HCT116 (cell line): ENCODE data around the gene TNS3.

Source experiments
- CTCF ChIP-seq, 3 experiments: fragments of 200-600 bp in 1 of 3; sonication (generic) in 1 of 3; IDR thresholded peaks in 2 of 3; conservative IDR thresholded peaks in 1 of 3; 2 replicates each; pipeline ENCODE4 v1.5.1; 2012 to 2017; ENCODE audit warnings: low read depth in 2 of 3, low read length in 2 of 3, antibody characterized with exemption in 1 of 3, borderline replicate concordance in 1 of 3, control low read depth in 1 of 3, mild to moderate bottlenecking in 1 of 3, mixed read lengths in 1 of 3, mixed run types in 1 of 3, moderate library complexity in 1 of 3; ENCODE audit not compliant: insufficient read depth in 1 of 3
- REST ChIP-seq: IDR thresholded peaks from 2 replicates; pipeline ENCODE4 v1.6.1; 2012; ENCODE audit warnings: low read depth
- ZFX ChIP-seq: fragments of 450-650 bp; IDR thresholded peaks from 2 replicates; pipeline ENCODE4 v1.6.1; 2017
- ZNF274 ChIP-seq: fragments of 200-500 bp; sonication (Bioruptor generic); IDR thresholded peaks from 2 replicates; pipeline ENCODE4 v1.6.1; 2014; ENCODE audit warnings: mild to moderate bottlenecking, low read depth, low read length, inconsistent platforms

- no peak for TF ChIP-seq ZNF274
- TF ChIP-seq REST: no peak
- no peak for TF ChIP-seq CTCF (IDR thresholded peaks at IDR 0.05 in 2 of 3, conservative IDR thresholded peaks at IDR 0.05 in 1 of 3; ENCODE audit: borderline replicate concordance in 1 of 3, insufficient read depth in 1 of 3, low read depth in 2 of 3, low read length in 2 of 3)
- no peak for TF ChIP-seq ZFX
Observed at GRCh38 chr7:47446871-47447466, 134.9 kb downstream of the TNS3 start.
